Endothelial cell of umbilical vein (primary cell): Measurements from ENCODE around the gene RPRML. TPM values are rescaled to one million over a fixed set of nuclear protein-coding genes. Genes with fewer than 3 reads are reported as not detected.

Source experiments
- BruUV-seq: library from RNA; stranded (reverse); fragments of 400-500 nt; replicated peaks from 2 replicates; lab custom pipeline; 2021; lab: Mats Ljungman, UMichigan
- CTCF ChIA-PET: fragments of 300-600, 350-600 bp; sonication (Branson Sonifier 250); formaldehyde crosslinking; loops from one replicate; lab custom pipeline; 2021; ENCODE audit warnings: antibody characterized with exemption, inconsistent platforms; lab: Charles Lee
- POLR2A ChIA-PET: fragments of 300-600, 350-600 bp; sonication (Branson Sonifier 250); formaldehyde crosslinking; loops from one replicate; lab custom pipeline; 2021; ENCODE audit warnings: antibody characterized with exemption, inconsistent platforms; lab: Charles Lee
- DNase-seq: peaks from one replicate; pipeline ENCODE4 v3.0.0-alpha.2; 2011; ENCODE audit warnings: low read depth, low spot score
- FAIRE-seq: peaks from 2 replicates; lab custom pipeline; 2011; peaks lifted over from hg19 to GRCh38; lab: Jason Lieb, UNC
- H2AFZ ChIP-seq: 2 replicates; pipeline ENCODE4 v1.6.0; 2012; ENCODE audit warnings: low read depth, low read length, control low read depth, inconsistent platforms
- H3K27ac ChIP-seq: 2 replicates; pipeline ENCODE4 v1.5.1; 2011; ENCODE audit warnings: low read depth, mild to moderate bottlenecking, control low read depth, low read length, moderate library complexity; ENCODE audit not compliant: insufficient read depth
- H3K27me3 ChIP-seq, 2 experiments: 2 replicates each; pipeline versions ENCODE4 v1.6.0 to v1.6.1; 2011; ENCODE audit warnings: low read length in 2 of 2, mixed read lengths in 1 of 2; ENCODE audit not compliant: control insufficient read depth in 2 of 2, insufficient read depth in 2 of 2
- H3K36me3 ChIP-seq, 2 experiments: 2 replicates in 1 of 2; 3 replicates in 1 of 2; pipeline ENCODE4 v1.5.1; 2011; ENCODE audit warnings: low read length in 2 of 2, mild to moderate bottlenecking in 1 of 2, moderate library complexity in 1 of 2; ENCODE audit not compliant: control insufficient read depth in 2 of 2, insufficient read depth in 2 of 2; ENCODE audit errors: extremely low read depth in 1 of 2
- H3K4me1 ChIP-seq: 3 replicates; pipeline ENCODE4 v1.5.1; 2011; ENCODE audit warnings: mild to moderate bottlenecking, low read length; ENCODE audit not compliant: control insufficient read depth, insufficient read depth; ENCODE audit errors: extremely low read depth
- H3K4me2 ChIP-seq: 2 replicates; pipeline ENCODE4 v1.6.1; 2011; ENCODE audit warnings: low read length, control low read depth, mixed read lengths; ENCODE audit not compliant: insufficient read depth
- H3K4me3 ChIP-seq, 3 experiments: fragments of 200-600 bp in 1 of 3; sonication (generic), shearing (Covaris generic) in 1 of 3; replicated peaks in 1 of 3; 2 replicates each; pipeline ENCODE4 v1.5.1; 2011 to 2016; ENCODE audit warnings: control low read depth in 3 of 3, low read length in 3 of 3, mild to moderate bottlenecking in 2 of 3, inconsistent platforms in 1 of 3, low read depth in 1 of 3, moderate library complexity in 1 of 3; ENCODE audit not compliant: insufficient read depth in 1 of 3
- H3K79me2 ChIP-seq: 2 replicates; pipeline ENCODE4 v1.6.0; 2012; ENCODE audit warnings: low read length, inconsistent platforms; ENCODE audit not compliant: control insufficient read depth, insufficient read depth
- H3K9ac ChIP-seq: replicated peaks from 2 replicates; pipeline ENCODE3; 2011; ENCODE audit warnings: low read length, control low read depth; ENCODE audit not compliant: insufficient read depth; ENCODE audit errors: extremely low read depth
- H3K9me1 ChIP-seq: replicated peaks from 3 replicates; pipeline ENCODE4 v1.6.0; 2011; ENCODE audit warnings: mild to moderate bottlenecking, low read length; ENCODE audit not compliant: control insufficient read depth, insufficient read depth; ENCODE audit errors: extremely low read depth
- H3K9me3 ChIP-seq: replicated peaks from 2 replicates; pipeline ENCODE4 v1.5.1; 2012; ENCODE audit warnings: low read length, inconsistent platforms; ENCODE audit not compliant: control insufficient read depth, insufficient read depth
- H4K20me1 ChIP-seq: replicated peaks from 2 replicates; pipeline ENCODE3; 2011; ENCODE audit warnings: mild to moderate bottlenecking, low read length; ENCODE audit not compliant: control insufficient read depth, insufficient read depth; ENCODE audit errors: extremely low read depth
- EZH2 ChIP-seq: IDR thresholded peaks from 2 replicates; pipeline ENCODE4 v1.6.1; 2012; ENCODE audit warnings: borderline replicate concordance, low read depth, mild to moderate bottlenecking, moderate library complexity, low read length, inconsistent platforms; ENCODE audit not compliant: severe bottlenecking
- FOS ChIP-seq: IDR thresholded peaks from 2 replicates; pipeline ENCODE4 v1.6.1; 2011; ENCODE audit warnings: mild to moderate bottlenecking, low read length, moderate library complexity, borderline replicate concordance; ENCODE audit not compliant: insufficient read depth
- GATA2 ChIP-seq: IDR thresholded peaks from 2 replicates; pipeline ENCODE4 v1.7.0; 2011; ENCODE audit warnings: low read depth, mild to moderate bottlenecking, moderate library complexity, mixed read lengths, low read length; ENCODE audit not compliant: insufficient read length, insufficient read depth
- JUN ChIP-seq: IDR thresholded peaks from 2 replicates; pipeline ENCODE4 v1.6.1; 2011; ENCODE audit warnings: borderline replicate concordance, low read depth; ENCODE audit not compliant: insufficient read length, insufficient read depth
- MYC ChIP-seq: IDR thresholded peaks from one replicate; pipeline ENCODE4 v1.6.1; 2011; ENCODE audit warnings: mild to moderate bottlenecking, low read depth, low read length
- POLR2A ChIP-seq: IDR thresholded peaks from 2 replicates; pipeline ENCODE4 v1.6.1; 2012; ENCODE audit warnings: low read depth, mild to moderate bottlenecking, control low read depth, low read length
- POLR2AphosphoS5 ChIP-seq: IDR thresholded peaks from 2 replicates; pipeline ENCODE4 v1.6.1; 2012; ENCODE audit warnings: low read depth, mild to moderate bottlenecking, control low read depth, low read length, moderate library complexity; ENCODE audit not compliant: insufficient read depth
- dilution Hi-C: fragments of 300-500 bp; cut with MboI; formaldehyde crosslinking; loops from one replicate; pipeline ENCODE4 v1.15.0; 2019; ENCODE audit warnings: low sequenced_read_pairs; ENCODE audit not compliant: extremely low pct_ligation_motif_present
- intact Hi-C: fragments of 100-400 bp; cut with micrococcal nuclease; formaldehyde crosslinking; loops from one replicate; pipeline ENCODE4 v1.10.0; 2022
- polyA plus RNA-seq, 4 experiments: library from polyadenylated mRNA; depleted of rRNA in 3 of 4; stranded (reverse) in 3 of 4; unstranded in 1 of 4; fragments of >200 nt; gene quantifications; 2 replicates each; pipeline versions ENCODE4 v1.2.1 to v1.2.3, GENCODE V29; 2011 to 2012; ENCODE audit warnings: missing spikeins in 1 of 4
- total RNA-seq: library from RNA; stranded (reverse); gene quantifications from 2 replicates; pipeline ENCODE4 v1.2.3, GENCODE V29; 2021
- TF ChIP-seq, protein P1 (sequence below): IDR thresholded peaks from 2 replicates; pipeline ENCODE4 v1.6.1; 2011; ENCODE audit not compliant: insufficient read depth, insufficient read length
- TF ChIP-seq, protein P2 (sequence below), 2 donors: IDR thresholded peaks; 1 replicate in 1 of 2; 2 replicates in 1 of 2; pipeline ENCODE4 v1.5.1; 2011; ENCODE audit warnings: low read length in 2 of 2, mild to moderate bottlenecking in 2 of 2, moderate library complexity in 2 of 2, control low read depth in 1 of 2, inconsistent platforms in 1 of 2, low read depth in 1 of 2; ENCODE audit not compliant: insufficient read depth in 1 of 2; ENCODE audit errors: extremely low read depth in 1 of 2

RPRML gene
- total and polyA plus RNA-seq, 2 donors (not counting 3 experiments of a cell fraction or from before 2014, with no cell fraction given), result 0.08 TPM; not detected in 1

DNA sequence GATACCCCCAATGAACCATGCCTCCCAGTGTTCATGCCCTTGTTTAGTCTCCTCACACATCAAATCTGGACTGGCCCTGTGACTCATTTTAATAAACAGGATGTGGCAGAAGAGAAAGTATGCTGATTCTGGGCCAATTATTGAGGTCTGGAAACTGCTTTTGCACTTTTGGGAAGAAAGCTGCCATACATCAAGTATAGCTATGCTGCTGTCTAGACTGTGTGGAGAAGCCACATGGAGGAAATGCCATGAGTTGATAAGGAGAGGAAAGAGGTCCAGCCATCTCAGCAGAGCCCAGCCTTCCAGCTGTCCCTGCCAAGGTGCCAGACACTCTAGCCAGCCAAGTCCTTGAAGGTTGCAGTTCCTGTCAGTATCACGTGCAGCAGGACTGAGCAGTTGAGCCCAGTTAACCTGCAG is 16.7 kb downstream of the RPRML start:
- no peak overlapping the region for H3K4me3 ChIP-seq
- BruUV-seq, result no TSS peak
- ChIA-PET CTCF (interaction anchor here (1.0 to 2.9 kb wide), 4 partner anchors 19 to 39 kb away, joined by 3 to 13 read pairs (median 5); no protein-coding TSS in a partner anchor), POLR2A (no interaction called here)
- H3K9me3 ChIP-seq, result no peaks in the 10 kb centered on the region
- no peak overlapping the region for H3K9ac ChIP-seq
- H3K27ac ChIP-seq, result no peak overlapping the region
- intact Hi-C loops (no loop called here), dilution Hi-C loops (no loop called here)
- no peaks in the 10 kb centered on the region for H3K36me3 ChIP-seq
- H4K20me1 ChIP-seq, result no peaks in the 10 kb centered on the region
- no peaks in the 10 kb centered on the region for H3K9me1 ChIP-seq
- H3K27me3 ChIP-seq, result peaks cover 2 to 16% of the 10 kb centered on the region in 2 experiments
- H3K4me1 ChIP-seq, result no peaks in the 10 kb centered on the region
- TF ChIP-seq, protein P1, sequence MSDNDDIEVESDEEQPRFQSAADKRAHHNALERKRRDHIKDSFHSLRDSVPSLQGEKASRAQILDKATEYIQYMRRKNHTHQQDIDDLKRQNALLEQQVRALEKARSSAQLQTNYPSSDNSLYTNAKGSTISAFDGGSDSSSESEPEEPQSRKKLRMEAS, result no peak
- TF ChIP-seq MYC, result no peak
- TF ChIP-seq, protein P2, sequence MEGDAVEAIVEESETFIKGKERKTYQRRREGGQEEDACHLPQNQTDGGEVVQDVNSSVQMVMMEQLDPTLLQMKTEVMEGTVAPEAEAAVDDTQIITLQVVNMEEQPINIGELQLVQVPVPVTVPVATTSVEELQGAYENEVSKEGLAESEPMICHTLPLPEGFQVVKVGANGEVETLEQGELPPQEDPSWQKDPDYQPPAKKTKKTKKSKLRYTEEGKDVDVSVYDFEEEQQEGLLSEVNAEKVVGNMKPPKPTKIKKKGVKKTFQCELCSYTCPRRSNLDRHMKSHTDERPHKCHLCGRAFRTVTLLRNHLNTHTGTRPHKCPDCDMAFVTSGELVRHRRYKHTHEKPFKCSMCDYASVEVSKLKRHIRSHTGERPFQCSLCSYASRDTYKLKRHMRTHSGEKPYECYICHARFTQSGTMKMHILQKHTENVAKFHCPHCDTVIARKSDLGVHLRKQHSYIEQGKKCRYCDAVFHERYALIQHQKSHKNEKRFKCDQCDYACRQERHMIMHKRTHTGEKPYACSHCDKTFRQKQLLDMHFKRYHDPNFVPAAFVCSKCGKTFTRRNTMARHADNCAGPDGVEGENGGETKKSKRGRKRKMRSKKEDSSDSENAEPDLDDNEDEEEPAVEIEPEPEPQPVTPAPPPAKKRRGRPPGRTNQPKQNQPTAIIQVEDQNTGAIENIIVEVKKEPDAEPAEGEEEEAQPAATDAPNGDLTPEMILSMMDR (IDR thresholded peaks at IDR 0.05; ENCODE audit: extremely low read depth in 1 of 2, insufficient read depth in 1 of 2, low read depth in 1 of 2, low read length in 2 of 2), result no peak
- TF ChIP-seq GATA2, result no peak
- no peak for TF ChIP-seq JUN
- TF ChIP-seq EZH2, result no peak
- no peak for TF ChIP-seq POLR2A
- TF ChIP-seq FOS, result no peak
- TF ChIP-seq POLR2AphosphoS5, result no peak
- DNase-seq (peak; percentile 52), FAIRE-seq (peak; percentile 46)
- no peak overlapping the region for H3K4me2 ChIP-seq
- no peak overlapping the region for H2AFZ ChIP-seq
- H3K79me2 ChIP-seq, result no peaks in the 10 kb centered on the region
